NCI-H524 treated with DMSO at 0.1 percent for 48 hours (cell line): ENCODE data around the gene CPA1.
"Not testable (repeated sequence)": the region's sequence is repeated elsewhere in the genome, so short reads cannot be mapped to it uniquely, and the experiment has no call there.

Experiments
- DNase-seq: peaks from one replicate; lab custom pipeline; 2025; lab: John Stamatoyannopoulos, UW

CPA1 gene

GRCh38 chr7:130374507-130374906, 5.8 kb upstream of the CPA1 start:
- no peak for DNase-seq

- DNase-seq: not testable (repeated sequence)
Measured at GRCh38 chr7:130376461-130376860, 3.8 kb upstream of the CPA1 start.

GRCh38 chr7:130377178-130377577, 3.1 kb upstream of the CPA1 start:
- no peak for DNase-seq

GRCh38 chr7:130379019-130379418, 1.3 kb upstream of the CPA1 start:
- no peak for DNase-seq

DNA sequence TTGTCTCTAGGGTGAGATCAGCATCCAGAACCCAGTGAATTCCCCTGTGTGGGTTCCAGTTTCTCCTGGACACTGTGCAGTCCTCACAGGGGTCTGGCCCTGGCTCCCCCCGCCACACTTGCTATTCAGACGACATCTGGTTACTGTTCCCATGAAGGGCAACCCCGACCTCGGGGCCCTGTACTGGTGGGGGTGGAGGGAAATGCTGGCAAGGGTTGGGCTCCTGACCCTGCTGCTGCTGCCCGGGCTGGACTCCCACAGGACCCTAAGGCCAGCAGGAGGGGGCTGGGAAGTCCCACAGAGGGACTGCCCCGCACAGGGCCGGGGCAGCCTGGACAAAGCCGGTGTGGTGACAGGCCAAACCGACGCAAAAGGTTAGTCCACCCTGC, 768 bp upstream of the CPA1 start:
- no peak for DNase-seq

DNA sequence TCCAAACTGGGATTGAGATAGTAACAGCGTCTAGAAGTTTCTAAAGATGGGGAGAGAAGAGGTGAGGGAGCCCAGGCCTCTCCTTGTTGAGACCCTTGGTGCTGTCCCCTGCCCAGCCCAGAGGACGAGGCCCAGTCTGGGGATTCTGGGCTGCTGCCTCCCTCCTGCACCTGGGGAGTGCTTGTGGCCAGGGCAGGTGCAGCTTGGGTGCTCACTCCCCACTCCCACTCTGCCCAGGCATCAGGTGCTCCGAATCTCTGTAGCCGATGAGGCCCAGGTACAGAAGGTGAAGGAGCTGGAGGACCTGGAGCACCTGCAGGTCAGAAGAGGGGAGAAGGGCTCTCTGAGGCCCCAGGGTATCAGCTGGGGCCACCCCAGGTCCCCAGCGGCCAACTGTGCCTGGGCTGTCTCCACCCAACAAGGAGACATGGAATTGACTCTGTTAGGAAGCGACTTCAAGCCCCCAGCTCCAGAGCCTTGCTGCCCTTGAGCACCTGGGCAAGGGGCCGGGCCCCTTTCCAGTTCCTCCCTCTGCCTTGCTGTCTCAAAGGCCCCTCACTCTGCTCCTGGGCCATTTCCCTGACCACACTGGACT, 664 bp downstream of the CPA1 start:
- no peak for DNase-seq

- no peak for DNase-seq
Measured at GRCh38 chr7:130381468-130382312, 1.4 kb downstream of the CPA1 start.

GRCh38 chr7:130383187-130383980, 3.1 kb downstream of the CPA1 start:
- no peak for DNase-seq

- DNase-seq: no peak
Measured at GRCh38 chr7:130384371-130384801, 4.1 kb downstream of the CPA1 start.

DNA sequence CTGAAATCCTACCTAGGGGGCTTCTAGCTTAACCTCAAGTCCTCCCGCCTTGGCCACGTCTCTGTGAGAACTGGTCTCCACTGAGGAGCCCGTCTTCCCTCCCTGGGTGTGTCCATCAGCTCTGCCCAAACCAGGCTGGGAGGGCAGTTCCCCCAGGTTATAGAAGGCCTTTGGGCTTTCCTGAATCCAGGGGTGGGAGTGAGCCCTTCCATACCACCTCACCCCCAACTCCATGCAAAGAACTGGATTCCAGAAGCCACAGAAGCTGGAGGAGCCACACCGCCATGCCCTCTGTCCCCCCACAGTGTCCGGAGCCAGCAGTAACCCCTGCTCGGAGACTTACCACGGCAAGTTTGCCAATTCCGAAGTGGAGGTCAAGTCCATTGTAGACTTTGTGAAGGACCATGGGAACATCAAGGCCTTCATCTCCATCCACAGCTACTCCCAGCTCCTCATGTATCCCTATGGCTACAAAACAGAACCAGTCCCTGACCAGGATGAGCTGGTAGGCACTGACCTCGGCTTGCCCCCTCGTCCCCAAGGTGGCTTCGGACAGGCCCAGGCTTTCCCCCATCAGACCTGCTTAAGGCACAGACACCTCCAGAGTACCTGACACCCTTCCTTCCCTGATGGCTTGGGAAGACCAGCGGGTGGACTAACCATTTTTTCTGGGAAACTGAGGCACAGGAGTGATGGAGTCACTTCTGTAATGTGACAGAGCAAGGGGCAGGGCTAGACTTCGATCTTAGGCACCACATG, 4.7 kb downstream of the CPA1 start:
- no peak for DNase-seq

- no peak for DNase-seq
Measured at GRCh38 chr7:130385600-130386066, 5.3 kb downstream of the CPA1 start.

GRCh38 chr7:130386876-130387275, 6.6 kb downstream of the CPA1 start:
- no peak for DNase-seq

DNA sequence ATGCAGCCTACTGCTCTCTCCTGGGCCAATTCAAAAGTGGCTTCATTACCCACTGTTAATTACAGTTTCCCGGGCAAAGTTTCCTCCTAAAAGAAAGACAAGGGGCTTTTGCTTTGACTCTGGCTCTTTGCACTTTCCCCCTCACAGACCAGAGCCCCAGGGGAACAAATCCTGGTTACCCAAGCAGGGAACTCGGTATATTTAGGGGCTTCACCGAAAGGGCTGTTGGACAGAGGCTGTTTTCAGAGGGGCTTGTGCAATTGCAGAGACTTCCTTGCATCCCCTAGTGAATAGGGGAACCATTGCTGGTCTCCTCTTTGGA, 7.0 kb downstream of the CPA1 start:
- DNase-seq: no peak

- no peak for DNase-seq
Measured at GRCh38 chr7:130387628-130388403, 7.5 kb downstream of the CPA1 start.

DNA sequence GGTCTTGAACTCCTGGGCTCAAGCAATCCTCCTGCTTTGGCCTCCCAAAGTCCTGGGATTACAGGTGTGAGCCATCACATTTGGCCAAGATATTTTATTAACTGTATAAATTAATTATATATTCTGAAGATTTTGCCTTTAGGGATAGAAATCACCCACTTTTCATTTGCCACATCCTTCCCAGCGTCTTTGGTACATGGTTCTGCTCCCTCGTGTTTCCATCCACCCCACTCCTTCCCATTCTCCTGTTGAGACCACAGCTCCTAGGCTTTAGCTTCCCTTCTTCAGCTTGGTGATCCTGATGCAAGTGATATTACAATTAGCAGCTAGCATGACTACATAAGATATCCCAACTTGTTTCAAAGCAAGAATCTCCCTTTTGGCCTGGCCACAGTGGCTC, 8.4 kb downstream of the CPA1 start:
- no peak for DNase-seq

- DNase-seq: no peak
Measured at GRCh38 chr7:130390486-130390885, 10.2 kb downstream of the CPA1 start.

DNA sequence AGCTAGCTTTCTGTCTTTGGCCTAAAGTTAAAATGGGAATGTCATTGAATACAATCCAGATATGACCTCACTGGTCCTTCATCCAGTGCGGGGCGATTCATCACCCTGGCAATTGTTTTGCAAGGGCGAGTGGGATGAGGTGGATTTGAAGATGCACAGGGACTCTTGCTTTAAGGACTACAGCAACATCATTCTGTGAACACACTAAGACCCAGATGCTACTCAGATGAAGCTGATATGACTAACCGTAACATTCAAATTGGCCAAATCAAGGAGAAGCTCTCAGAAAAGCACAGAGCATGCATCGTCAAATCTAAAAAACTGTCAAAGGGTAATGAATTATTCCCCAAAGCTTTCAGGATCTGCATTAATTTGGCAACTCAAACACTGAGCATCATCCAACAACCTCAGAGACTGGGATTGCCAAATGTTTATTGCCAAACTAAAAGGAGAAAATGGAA, 12.8 kb downstream of the CPA1 start:
- DNase-seq: no peak

- no peak for DNase-seq
Measured at GRCh38 chr7:130393841-130394411, 13.6 kb downstream of the CPA1 start.

GRCh38 chr7:130394421-130395195, 14.3 kb downstream of the CPA1 start:
- DNase-seq: no peak

DNA sequence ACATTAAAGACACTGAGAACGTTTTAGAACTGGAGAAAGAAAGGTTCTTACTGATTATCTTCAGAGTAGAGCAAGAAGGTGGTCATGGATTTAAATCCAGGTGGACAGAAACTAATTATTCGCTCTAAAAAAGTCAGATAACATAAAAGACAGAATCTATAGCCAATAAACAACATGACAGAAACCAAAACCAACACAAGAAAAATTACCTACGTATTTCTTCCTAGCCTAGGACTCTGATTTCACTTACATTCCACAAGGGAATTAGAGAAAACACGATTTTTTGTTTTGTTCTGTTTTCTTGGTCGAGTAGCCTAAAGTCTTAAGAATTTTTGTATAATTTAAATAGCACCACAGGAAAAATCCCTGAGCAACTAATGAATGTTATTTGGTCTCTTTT, 15.1 kb downstream of the CPA1 start:
- DNase-seq: no peak
